Fibroblast of lung (primary cell): Measurements from ENCODE around the gene SGIP1. TPM values are rescaled to one million over a fixed set of nuclear protein-coding genes. Genes with fewer than 3 reads are reported as not detected.

ENCODE experiments used
- DNase-seq, 2 donors: peaks; one replicate each; pipeline versions ENCODE4 v3.0.0 to v3.0.0-alpha.2; 2010; ENCODE audit warnings: low read depth in 2 of 2
- H2AFZ ChIP-seq: 2 replicates; pipeline ENCODE4 v1.5.1; 2012; ENCODE audit warnings: low read length, control low read depth, inconsistent platforms
- H3K27ac ChIP-seq: 2 replicates; pipeline ENCODE4 v1.5.1; 2011; ENCODE audit warnings: low read length, control low read depth; ENCODE audit not compliant: insufficient read depth
- H3K27me3 ChIP-seq: 2 replicates; pipeline ENCODE4 v1.5.1; 2011; ENCODE audit warnings: mild to moderate bottlenecking, low read length; ENCODE audit not compliant: control insufficient read depth, insufficient read depth
- H3K36me3 ChIP-seq: 2 replicates; pipeline ENCODE4 v1.5.1; 2011; ENCODE audit warnings: low read length; ENCODE audit not compliant: control insufficient read depth, insufficient read depth
- H3K4me1 ChIP-seq: 2 replicates; pipeline ENCODE4 v1.5.1; 2011; ENCODE audit warnings: low read length; ENCODE audit not compliant: control insufficient read depth, insufficient read depth; ENCODE audit errors: extremely low read depth
- H3K4me2 ChIP-seq: 2 replicates; pipeline ENCODE4 v1.5.1; 2011; ENCODE audit warnings: low read length, control low read depth; ENCODE audit not compliant: insufficient read depth; ENCODE audit errors: extremely low read depth
- H3K4me3 ChIP-seq, 4 experiments: fragments of 200-600 bp in 1 of 4; sonication (generic) in 1 of 4; replicated peaks in 1 of 4; 2 replicates each; pipeline ENCODE4 v1.5.1; 2011 to 2016; ENCODE audit warnings: low read length in 4 of 4, low read depth in 3 of 4, mild to moderate bottlenecking in 3 of 4, control low read depth in 2 of 4, inconsistent platforms in 1 of 4, mixed read lengths in 1 of 4; ENCODE audit not compliant: insufficient read depth in 1 of 4; ENCODE audit errors: control extremely low read depth in 1 of 4
- H3K79me2 ChIP-seq: 2 replicates; pipeline ENCODE4 v1.5.1; 2012; ENCODE audit warnings: mild to moderate bottlenecking, low read length, inconsistent platforms; ENCODE audit not compliant: control insufficient read depth, insufficient read depth
- H3K9ac ChIP-seq: 2 replicates; pipeline ENCODE4 v1.5.1; 2011; ENCODE audit warnings: mild to moderate bottlenecking, low read length, control low read depth; ENCODE audit not compliant: insufficient read depth
- H3K9me3 ChIP-seq: 2 replicates; pipeline ENCODE4 v1.5.1; 2012; ENCODE audit warnings: low read depth, low read length; ENCODE audit not compliant: control insufficient read depth, insufficient read depth
- H4K20me1 ChIP-seq: 2 replicates; pipeline ENCODE4 v1.5.1; 2011; ENCODE audit warnings: low read length; ENCODE audit not compliant: control insufficient read depth, insufficient read depth; ENCODE audit errors: extremely low read depth
- EZH2 ChIP-seq: IDR thresholded peaks from 2 replicates; pipeline ENCODE4 v1.5.1; 2012; ENCODE audit warnings: low read length, control low read depth, mild to moderate bottlenecking; ENCODE audit errors: missing control alignments
- polyA plus RNA-seq, 2 donors: library from polyadenylated mRNA; depleted of rRNA in 1 of 2; stranded (reverse) in 1 of 2; unstranded in 1 of 2; fragments of >200 nt; gene quantifications; 2 replicates each; pipeline ENCODE4 v1.2.1, GENCODE V29; 2011 to 2012; ENCODE audit warnings: missing spikeins in 1 of 2
- total RNA-seq: library from RNA; depleted of rRNA; stranded (reverse); fragments of >200 nt; gene quantifications from 2 replicates; pipeline ENCODE4 v1.2.1, GENCODE V29; 2014
- TF ChIP-seq, protein P1 (sequence below), 2 donors: IDR thresholded peaks in 1 of 2; conservative IDR thresholded peaks in 1 of 2; 1 replicate in 1 of 2; 2 replicates in 1 of 2; pipeline ENCODE4 v1.5.1; 2011 to 2012; ENCODE audit warnings: low read length in 2 of 2, control low read depth in 1 of 2, inconsistent platforms in 1 of 2, low read depth in 1 of 2, mild to moderate bottlenecking in 1 of 2

Gene SGIP1
- total and polyA plus RNA-seq, 2 donors (not counting 1 experiment from before 2014, with no cell fraction given) = 37.8 to 77.6 TPM

DNA sequence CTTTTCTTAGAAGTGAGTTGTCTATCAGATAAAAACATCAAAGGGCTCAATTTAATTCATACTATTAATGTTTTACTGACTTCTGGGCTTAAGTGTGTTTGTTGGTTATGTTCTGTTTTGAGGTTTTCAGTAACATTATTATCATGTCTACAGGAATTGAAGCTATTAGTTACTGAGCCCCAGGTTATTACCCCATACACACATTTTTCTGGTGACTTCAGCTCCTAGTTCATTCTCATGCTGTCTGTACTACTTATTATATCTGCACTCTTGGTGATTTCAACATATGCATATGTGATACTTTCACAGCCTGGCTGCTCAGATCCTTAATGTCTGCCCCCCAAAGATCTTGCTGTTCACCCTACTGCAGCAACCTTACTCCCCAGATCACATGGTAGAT is 27.0 kb upstream of the SGIP1 start:
- Histone ChIP-seq H3K4me1 (peaks cover 3% of the 10 kb centered on the region), H3K36me3 (no peaks in the 10 kb centered on the region), H4K20me1 (no peaks in the 10 kb centered on the region), H3K4me2 (no peak overlapping the region), H3K9me3 (no peaks in the 10 kb centered on the region), H3K27me3 (no peaks in the 10 kb centered on the region), H3K27ac (no peak overlapping the region), H3K79me2 (no peaks in the 10 kb centered on the region), H3K4me3 (no peak overlapping the region), H2AFZ (no peak overlapping the region), H3K9ac (no peak overlapping the region)
- no peak for TF ChIP-seq EZH2
- TF ChIP-seq, protein P1, sequence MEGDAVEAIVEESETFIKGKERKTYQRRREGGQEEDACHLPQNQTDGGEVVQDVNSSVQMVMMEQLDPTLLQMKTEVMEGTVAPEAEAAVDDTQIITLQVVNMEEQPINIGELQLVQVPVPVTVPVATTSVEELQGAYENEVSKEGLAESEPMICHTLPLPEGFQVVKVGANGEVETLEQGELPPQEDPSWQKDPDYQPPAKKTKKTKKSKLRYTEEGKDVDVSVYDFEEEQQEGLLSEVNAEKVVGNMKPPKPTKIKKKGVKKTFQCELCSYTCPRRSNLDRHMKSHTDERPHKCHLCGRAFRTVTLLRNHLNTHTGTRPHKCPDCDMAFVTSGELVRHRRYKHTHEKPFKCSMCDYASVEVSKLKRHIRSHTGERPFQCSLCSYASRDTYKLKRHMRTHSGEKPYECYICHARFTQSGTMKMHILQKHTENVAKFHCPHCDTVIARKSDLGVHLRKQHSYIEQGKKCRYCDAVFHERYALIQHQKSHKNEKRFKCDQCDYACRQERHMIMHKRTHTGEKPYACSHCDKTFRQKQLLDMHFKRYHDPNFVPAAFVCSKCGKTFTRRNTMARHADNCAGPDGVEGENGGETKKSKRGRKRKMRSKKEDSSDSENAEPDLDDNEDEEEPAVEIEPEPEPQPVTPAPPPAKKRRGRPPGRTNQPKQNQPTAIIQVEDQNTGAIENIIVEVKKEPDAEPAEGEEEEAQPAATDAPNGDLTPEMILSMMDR (conservative IDR thresholded peaks at IDR 0.05 in 1 of 2, IDR thresholded peaks at IDR 0.05 in 1 of 2; ENCODE audit: low read depth in 1 of 2, low read length in 2 of 2) = no peak
- no peak for DNase-seq

DNA sequence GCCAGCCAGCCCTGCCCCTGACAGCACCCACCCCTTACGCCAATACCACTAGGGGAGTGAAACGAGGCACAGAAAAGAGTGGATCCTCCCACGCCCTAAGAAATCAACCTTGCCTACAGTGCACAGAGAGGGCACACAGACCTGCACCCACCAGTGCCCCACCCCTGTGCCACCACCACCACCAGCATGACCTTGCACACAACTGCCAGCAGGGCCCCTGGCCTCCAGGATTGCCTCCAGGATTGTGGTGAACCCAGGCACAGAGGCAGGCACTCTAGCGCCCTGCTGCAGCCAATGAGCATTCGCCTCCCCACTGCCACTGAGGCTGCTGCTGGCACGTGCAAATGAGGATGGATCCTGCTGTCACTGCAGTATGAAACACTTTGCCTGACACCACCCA is 23.5 kb upstream of the SGIP1 start:
- H3K27ac ChIP-seq = no peak overlapping the region
- no peaks in the 10 kb centered on the region for H3K4me1 ChIP-seq
- DNase-seq = no peak
- no peak overlapping the region for H3K4me3 ChIP-seq
- H3K9ac ChIP-seq = no peak overlapping the region
- H4K20me1 ChIP-seq = no peaks in the 10 kb centered on the region
- no peaks in the 10 kb centered on the region for H3K27me3 ChIP-seq
- no peaks in the 10 kb centered on the region for H3K79me2 ChIP-seq
- H3K9me3 ChIP-seq = no peaks in the 10 kb centered on the region
- no peak overlapping the region for H3K4me2 ChIP-seq
- H3K36me3 ChIP-seq = no peaks in the 10 kb centered on the region
- TF ChIP-seq, protein P1 (conservative IDR thresholded peaks at IDR 0.05 in 1 of 2, IDR thresholded peaks at IDR 0.05 in 1 of 2; ENCODE audit: low read depth in 1 of 2, low read length in 2 of 2) = no peak
- no peak for TF ChIP-seq EZH2
- H2AFZ ChIP-seq = no peak overlapping the region

DNA sequence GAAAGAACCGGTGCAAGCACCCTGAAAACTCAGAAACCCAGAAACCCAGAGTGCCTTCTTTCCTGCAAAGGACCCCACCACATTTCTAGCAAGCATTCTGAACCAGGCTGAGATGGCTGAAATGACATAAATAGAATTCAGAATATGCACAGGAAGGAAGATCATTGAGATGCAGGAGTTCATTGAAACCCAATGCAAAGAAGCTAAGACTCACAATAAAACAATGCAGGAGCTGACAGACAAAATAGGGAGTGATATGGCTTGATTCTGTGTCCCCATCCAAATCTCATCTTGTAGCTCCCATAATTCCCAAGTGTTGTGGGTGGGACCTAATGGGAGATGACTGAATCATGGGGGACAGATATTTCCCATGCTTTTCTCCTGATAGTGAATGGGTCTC is 22.8 kb upstream of the SGIP1 start:
- TF ChIP-seq EZH2 = no peak
- TF ChIP-seq, protein P1 (conservative IDR thresholded peaks at IDR 0.05 in 1 of 2, IDR thresholded peaks at IDR 0.05 in 1 of 2; ENCODE audit: low read depth in 1 of 2, low read length in 2 of 2) = no peak
- no peaks in the 10 kb centered on the region for H3K4me1 ChIP-seq
- H3K27ac ChIP-seq = no peak overlapping the region
- H3K79me2 ChIP-seq = no peaks in the 10 kb centered on the region
- H3K4me2 ChIP-seq = no peak overlapping the region
- H3K27me3 ChIP-seq = no peaks in the 10 kb centered on the region
- no peaks in the 10 kb centered on the region for H4K20me1 ChIP-seq
- no peaks in the 10 kb centered on the region for H3K36me3 ChIP-seq
- H2AFZ ChIP-seq = no peak overlapping the region
- no peak overlapping the region for H3K9ac ChIP-seq
- no peak overlapping the region for H3K4me3 ChIP-seq
- no peak for DNase-seq
- no peaks in the 10 kb centered on the region for H3K9me3 ChIP-seq
